Limb (tissue), 2 donors: ENCODE data around the gene ENPP7.

Experiments
- DNase-seq, 2 donors: peaks; one replicate each; pipeline ENCODE4 v3.0.0-alpha.2; 2016; ENCODE audit errors: extremely low spot score in 2 of 2

Gene ENPP7

GRCh38 chr17:79789943-79790804, 59.4 kb downstream of the ENPP7 start:
- DNase-seq = peak in 1 of 2 donors; percentile 71

- peak in 1 of 2 donors; percentile 67 for DNase-seq
Measured at GRCh38 chr17:79790805-79791734, 60.3 kb downstream of the ENPP7 start.

- no peak for DNase-seq
Measured at GRCh38 chr17:79791735-79792161, 61.0 kb downstream of the ENPP7 start.
